GM12878 (cell line): ENCODE results near the gene HMOX1. TPM values are rescaled to one million over a fixed set of nuclear protein-coding genes. Genes with fewer than 3 reads are reported as not detected.

Source experiments
- ASH2L ChIP-seq: fragments of 300-600, 200-600 bp; sonication (generic); IDR thresholded peaks from 2 replicates; pipeline ENCODE4 v1.6.1; 2017; ENCODE audit warnings: low read depth, mild to moderate bottlenecking, borderline replicate concordance
- CBFB ChIP-seq: IDR thresholded peaks from 2 replicates; pipeline ENCODE4 v1.6.1; 2016; ENCODE audit warnings: antibody characterized with exemption, low read depth
- CHD1 ChIP-seq: IDR thresholded peaks from 2 replicates; pipeline ENCODE4 v1.6.1; 2012; ENCODE audit warnings: low read depth, low read length, improper control_type of control experiment
- CHD2 ChIP-seq: IDR thresholded peaks from 2 replicates; pipeline ENCODE4 v1.6.1; 2011; ENCODE audit warnings: low read depth, low read length, improper control_type of control experiment, borderline replicate concordance
- CREB1 ChIP-seq: IDR thresholded peaks from 2 replicates; pipeline ENCODE4 v1.6.1; 2012; ENCODE audit warnings: low read depth, mild to moderate bottlenecking, inconsistent platforms
- EZH2 ChIP-seq: IDR thresholded peaks from 2 replicates; pipeline ENCODE4 v1.6.1; 2012; ENCODE audit warnings: low read depth, mild to moderate bottlenecking, control low read depth, inconsistent platforms, low read length, borderline replicate concordance; ENCODE audit not compliant: control insufficient read depth
- HSF1 ChIP-seq: fragments of 150-350 bp; IDR thresholded peaks from 2 replicates; pipeline ENCODE4 v1.6.1; 2014; ENCODE audit warnings: mild to moderate bottlenecking, low read depth, low read length
- IKZF1 ChIP-seq: fragments of 450-650 bp; conservative IDR thresholded peaks from 2 replicates; pipeline ENCODE4 v1.6.1; 2017; ENCODE audit warnings: antibody characterized with exemption, mild to moderate bottlenecking
- IRF3 ChIP-seq: fragments of 450-650 bp; IDR thresholded peaks from 2 replicates; pipeline ENCODE4 v1.6.1; 2014; ENCODE audit warnings: mild to moderate bottlenecking
- IRF5 ChIP-seq: fragments of 450-650 bp; IDR thresholded peaks from 2 replicates; pipeline ENCODE4 v1.6.1; 2017; ENCODE audit warnings: borderline replicate concordance
- JUND ChIP-seq: IDR thresholded peaks from 2 replicates; pipeline ENCODE4 v1.6.1; 2012; ENCODE audit warnings: low read depth, mild to moderate bottlenecking, low read length, improper control_type of control experiment, moderate library complexity
- KLF5 ChIP-seq: fragments of 450-650 bp; IDR thresholded peaks from 2 replicates; pipeline ENCODE4 v1.6.1; 2014; ENCODE audit warnings: mild to moderate bottlenecking; ENCODE audit not compliant: partially characterized antibody
- MEF2A ChIP-seq: IDR thresholded peaks from 2 replicates; pipeline ENCODE4 v1.6.1; 2011; ENCODE audit warnings: low read depth, mild to moderate bottlenecking, low read length, moderate library complexity; ENCODE audit not compliant: insufficient read depth
- MTA3 ChIP-seq: IDR thresholded peaks from 2 replicates; pipeline ENCODE4 v1.6.1; 2012; ENCODE audit warnings: low read length, inconsistent platforms, borderline replicate concordance
- MXI1 ChIP-seq: fragments of 150-350 bp; IDR thresholded peaks from 2 replicates; pipeline ENCODE4 v1.6.1; 2011; ENCODE audit warnings: low read depth, mild to moderate bottlenecking, inconsistent platforms, low read length, improper control_type of control experiment
- MYC ChIP-seq: IDR thresholded peaks from 2 replicates; pipeline ENCODE4 v1.6.1; 2011; ENCODE audit warnings: mild to moderate bottlenecking, low read length, moderate library complexity, inconsistent platforms; ENCODE audit not compliant: insufficient read depth, insufficient replicate concordance, insufficient read length, severe bottlenecking
- NBN ChIP-seq: fragments of 450-650 bp; IDR thresholded peaks from 2 replicates; pipeline ENCODE4 v1.6.1; 2016
- NR2C1 ChIP-seq: fragments of 450-650 bp; IDR thresholded peaks from 2 replicates; pipeline ENCODE4 v1.6.1; 2017; ENCODE audit warnings: antibody characterized with exemption, mild to moderate bottlenecking, moderate library complexity
- NRF1 ChIP-seq: conservative IDR thresholded peaks from 2 replicates; pipeline ENCODE4 v1.6.1; 2011; ENCODE audit warnings: mild to moderate bottlenecking, low read depth, low read length, improper control_type of control experiment
- RELB ChIP-seq: fragments of 450-650 bp; IDR thresholded peaks from 2 replicates; pipeline ENCODE4 v1.6.1; 2017; ENCODE audit warnings: low read depth, mild to moderate bottlenecking, moderate library complexity
- SIN3A ChIP-seq: IDR thresholded peaks from 2 replicates; pipeline ENCODE4 v1.6.1; 2012; ENCODE audit warnings: low read depth, low read length, improper control_type of control experiment
- SIX5 ChIP-seq: IDR thresholded peaks from 2 replicates; pipeline ENCODE4 v1.6.1; 2011; ENCODE audit warnings: mild to moderate bottlenecking, low read depth, low read length, moderate library complexity; ENCODE audit not compliant: severe bottlenecking
- TCF7 ChIP-seq: IDR thresholded peaks from 2 replicates; pipeline ENCODE4 v1.6.1; 2014; ENCODE audit warnings: antibody characterized with exemption, borderline replicate concordance
- WRNIP1 ChIP-seq: IDR thresholded peaks from 2 replicates; pipeline ENCODE4 v1.6.1; 2011; ENCODE audit warnings: low read depth, low read length, improper control_type of control experiment, borderline replicate concordance
- YY1 ChIP-seq: IDR thresholded peaks from 2 replicates; pipeline ENCODE4 v1.6.1; 2011; ENCODE audit warnings: low read depth, mild to moderate bottlenecking, low read length
- ZZZ3 ChIP-seq: IDR thresholded peaks from 2 replicates; pipeline ENCODE4 v1.6.1; 2011; ENCODE audit warnings: low read depth; ENCODE audit not compliant: control insufficient read depth, insufficient read length
- polyA plus RNA-seq, 11 experiments: library from polyadenylated mRNA; depleted of rRNA in 4 of 11; unstranded in 6 of 11; stranded (reverse) in 5 of 11; fragments of >200 nt; fragmentation: Nextera tagmentation in 4 of 11; fragmentation: Illumina TruSeq in 1 of 11; extraction: Ambion mirVana in 4 of 11; extraction: Trizol in 1 of 11; gene quantifications; 1 replicate in 1 of 11; 2 replicates in 10 of 11; pipeline versions ENCODE4 v1.2.1 to v1.2.3, GENCODE V29; 2011 to 2016; ENCODE audit warnings: inconsistent platforms in 2 of 11, missing spikeins in 2 of 11, low read depth in 1 of 11
- total RNA-seq, 4 experiments: library from RNA; depleted of rRNA in 3 of 4; stranded (reverse); fragments of >200 nt in 3 of 4; fragmentation: Illumina TruSeq in 1 of 4; extraction: Trizol in 1 of 4; gene quantifications; 2 replicates each; pipeline versions ENCODE4 v1.2.1 to v1.2.3, GENCODE V29; 2013 to 2021

Gene HMOX1
- total and polyA plus RNA-seq, 10 of the 15 experiments (the other 5 are each of a cell fraction or from before 2014, with no cell fraction given), result 1.5 to 36.7 (median 18.8) TPM

- no peak for TF ChIP-seq KLF5
- TF ChIP-seq JUND, result no peak
- TF ChIP-seq NR2C1, result no peak
- TF ChIP-seq MYC, result no peak
- TF ChIP-seq MTA3, result no peak
- no peak for TF ChIP-seq TCF7
- TF ChIP-seq EZH2, result no peak
- TF ChIP-seq IKZF1, result peak; percentile 90
- TF ChIP-seq HSF1, result no peak
- TF ChIP-seq NRF1, result no peak
- no peak for TF ChIP-seq CREB1
- no peak for TF ChIP-seq IRF3
- TF ChIP-seq CBFB, result no peak
- TF ChIP-seq YY1, result 0 out of 2 replicates have a peak, but pooled peaks have one; percentile 4
- no peak for TF ChIP-seq ASH2L
- TF ChIP-seq MXI1, result no peak
- peak; percentile 56; the same call in 1 of the 2 replicates for TF ChIP-seq RELB
- no peak for TF ChIP-seq CHD2
- no peak for TF ChIP-seq MEF2A
- no peak for TF ChIP-seq SIN3A
- no peak for TF ChIP-seq IRF5
- TF ChIP-seq ZZZ3, result no peak
- no peak for TF ChIP-seq NBN
- TF ChIP-seq WRNIP1, result no peak
- TF ChIP-seq SIX5, result no peak
- no peak for TF ChIP-seq CHD1
These were observed 27.6 kb upstream of the HMOX1 start (continued) for GRCh38 chr22:35353318-35353717.
